H1 (cell line): ENCODE data around the gene TMEM243. TPM values are rescaled to one million over a fixed set of nuclear protein-coding genes. Genes with fewer than 3 reads are reported as not detected.

Source experiments
- ATF3 ChIP-seq: IDR thresholded peaks from 2 replicates; pipeline ENCODE4 v1.6.1; 2011; ENCODE audit warnings: low read depth, mild to moderate bottlenecking, low read length; ENCODE audit not compliant: insufficient read depth
- CBX8 ChIP-seq: fragments of 300-800, 300-1000 bp; sonication (generic); IDR thresholded peaks from 2 replicates; pipeline ENCODE4 v1.7.1; 2016; ENCODE audit warnings: low read depth, low read length, borderline replicate concordance
- CREB1 ChIP-seq: IDR thresholded peaks from 2 replicates; pipeline ENCODE4 v1.6.1; 2012; ENCODE audit warnings: inconsistent platforms
- CTCF ChIP-seq, 3 experiments: IDR thresholded peaks; 1 replicate in 2 of 3; 2 replicates in 1 of 3; pipeline versions ENCODE4 v1.5.1 to v1.6.1; 2011; ENCODE audit warnings: low read length in 3 of 3, mild to moderate bottlenecking in 3 of 3, inconsistent platforms in 2 of 3, low read depth in 1 of 3, moderate library complexity in 1 of 3; ENCODE audit not compliant: insufficient read depth in 1 of 3; ENCODE audit errors: control extremely low read depth in 1 of 3
- JUND ChIP-seq: IDR thresholded peaks from 2 replicates; pipeline ENCODE4 v1.6.1; 2011; ENCODE audit warnings: mild to moderate bottlenecking, improper control_type of control experiment, low read length
- NRF1 ChIP-seq: IDR thresholded peaks from 2 replicates; pipeline ENCODE4 v1.6.1; 2011; ENCODE audit warnings: mild to moderate bottlenecking, low read depth, low read length, improper control_type of control experiment
- RNF2 ChIP-seq: fragments of 200-900, 300-1000 bp; sonication (generic); IDR thresholded peaks from 2 replicates; pipeline ENCODE4 v1.7.1; 2016; ENCODE audit warnings: borderline replicate concordance, low read depth, mild to moderate bottlenecking, antibody characterized with exemption, low read length; ENCODE audit not compliant: poor library complexity, severe bottlenecking; ENCODE audit errors: missing control alignments
- SIN3A ChIP-seq, 2 experiments: IDR thresholded peaks in 1 of 2; conservative IDR thresholded peaks in 1 of 2; 2 replicates each; pipeline ENCODE4 v1.6.1; 2011 to 2012; ENCODE audit warnings: low read length in 2 of 2, improper control_type of control experiment in 1 of 2, low read depth in 1 of 2, mild to moderate bottlenecking in 1 of 2
- TAF1 ChIP-seq: IDR thresholded peaks from 2 replicates; pipeline ENCODE4 v1.6.1; 2011; ENCODE audit warnings: mild to moderate bottlenecking, low read depth, low read length
- TEAD4 ChIP-seq: IDR thresholded peaks from 2 replicates; pipeline ENCODE4 v1.6.1; 2012; ENCODE audit warnings: low read depth, low read length, inconsistent platforms, mixed read lengths
- polyA plus RNA-seq, 7 experiments: library from polyadenylated mRNA; depleted of rRNA in 3 of 7; stranded (reverse) in 5 of 7; unstranded in 2 of 7; fragments of >200 nt in 5 of 7; fragments of 200-250 nt in 2 of 7; gene quantifications; 1 replicate in 5 of 7; 2 replicates in 1 of 7; 4 replicates in 1 of 7; pipeline versions ENCODE4 v1.2.1 to v1.2.3, GENCODE V29; 2011 to 2013; ENCODE audit warnings: missing spikeins in 2 of 7, mixed read lengths in 2 of 7
- total RNA-seq: library from RNA; stranded (reverse); fragmentation: NEBNext Ultra II Directional; extraction: Animal tissue kit (Norgen Biotek cat#: 25700); gene quantifications from 2 replicates; pipeline ENCODE4 v1.2.1, GENCODE V29; 2021

Gene TMEM243
- total and polyA plus RNA-seq, 2 of the 8 experiments (the other 6 are each of a cell fraction or from before 2014, with no cell fraction given) = 23.7 to 27.6 TPM

DNA sequence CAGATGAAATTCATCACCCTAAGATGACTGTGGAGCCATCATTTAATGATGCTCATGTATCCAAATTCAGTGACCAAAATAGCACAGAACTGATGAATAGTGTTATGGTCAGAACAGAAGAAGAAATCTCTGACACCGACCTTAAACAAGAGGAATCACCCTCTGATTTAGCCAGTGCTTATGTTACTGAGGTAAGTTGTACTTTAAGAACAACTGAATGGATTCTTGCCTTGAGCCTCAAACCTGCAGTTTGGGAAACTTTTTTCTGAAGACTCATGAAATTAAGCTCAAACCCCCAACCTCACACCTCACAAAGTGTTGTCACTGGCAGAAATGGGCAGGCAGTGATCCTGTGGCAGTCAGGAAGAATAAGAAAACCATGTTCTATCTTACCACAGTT, 25.6 kb downstream of the TMEM243 start (continued):
- no peak for TF ChIP-seq CTCF (IDR thresholded peaks at IDR 0.05; ENCODE audit: control extremely low read depth in 1 of 3, insufficient read depth in 1 of 3, low read depth in 1 of 3, low read length in 3 of 3)
- no peak for TF ChIP-seq NRF1
- no peak for TF ChIP-seq ATF3
- TF ChIP-seq TEAD4 = no peak
- TF ChIP-seq TAF1 = no peak
- TF ChIP-seq SIN3A (conservative IDR thresholded peaks at IDR 0.05 in 1 of 2, IDR thresholded peaks at IDR 0.05 in 1 of 2; ENCODE audit: low read depth in 1 of 2, low read length in 2 of 2) = no peak
- TF ChIP-seq RNF2 = no peak
- TF ChIP-seq CBX8 = no peak
- no peak for TF ChIP-seq JUND
- TF ChIP-seq CREB1 = no peak
